Dermis blood vessel endothelial cell (primary cell): ENCODE measurements around the gene STX18. TPM values are rescaled to one million over a fixed set of nuclear protein-coding genes. Genes with fewer than 3 reads are reported as not detected.

Experiments
- DNase-seq: peaks from one replicate; pipeline ENCODE4 v3.0.0; 2010
- total RNA-seq: library from RNA; depleted of rRNA; stranded (reverse); fragments of >200 nt; gene quantifications from 2 replicates; pipeline ENCODE4 v1.2.3, GENCODE V29; 2014

The STX18 gene
- total RNA-seq, 1 donor from 2014 or later: 23.5 TPM

GRCh38 chr4:4395849-4396627 is 145.8 kb downstream of the STX18 start:
- peak; percentile 20 for DNase-seq

GRCh38 chr4:4395371-4395770 is 146.5 kb downstream of the STX18 start:
- no peak for DNase-seq

DNA sequence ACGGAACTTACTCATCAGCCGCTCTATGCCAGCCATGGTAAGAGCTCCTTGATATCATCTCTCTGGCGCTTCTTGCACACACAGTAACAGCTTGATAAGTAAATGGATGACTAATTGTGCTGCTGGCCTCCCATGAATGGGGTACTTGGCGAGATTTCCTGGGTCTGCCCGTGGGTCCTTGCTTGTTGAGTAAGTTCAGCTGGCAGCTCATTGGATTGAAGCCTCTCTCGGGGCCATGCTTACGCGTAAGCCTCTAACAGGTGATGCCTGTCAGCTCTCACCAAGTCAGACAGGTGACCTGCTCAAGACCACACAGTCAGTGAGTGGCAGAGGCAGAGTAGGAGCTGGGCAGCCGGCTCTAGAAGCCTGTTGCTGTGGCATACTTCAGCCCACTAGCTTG is 147.2 kb downstream of the STX18 start:
- DNase-seq: peak; percentile 40

GRCh38 chr4:4392501-4393183 is 149.2 kb downstream of the STX18 start:
- no peak for DNase-seq

DNA sequence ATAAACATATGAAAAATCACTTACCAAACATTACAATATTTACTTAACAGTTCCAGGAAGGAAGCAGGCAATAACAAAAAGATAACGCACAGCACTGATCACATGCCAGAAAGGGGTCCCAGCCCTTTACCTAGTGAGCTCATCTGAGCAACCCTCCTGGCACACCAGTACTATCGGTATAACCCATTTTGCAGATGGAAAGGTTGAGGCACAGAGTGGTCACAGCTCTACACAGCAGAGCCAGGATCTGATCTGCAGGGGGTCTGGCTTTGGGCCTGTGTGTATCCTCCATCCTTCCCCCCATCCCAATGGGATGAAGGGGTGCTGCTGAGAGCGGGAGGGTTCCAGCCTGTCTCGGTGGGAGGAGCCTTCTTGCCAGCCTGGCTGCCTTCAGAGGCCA is 150.0 kb downstream of the STX18 start:
- DNase-seq: no peak

DNA sequence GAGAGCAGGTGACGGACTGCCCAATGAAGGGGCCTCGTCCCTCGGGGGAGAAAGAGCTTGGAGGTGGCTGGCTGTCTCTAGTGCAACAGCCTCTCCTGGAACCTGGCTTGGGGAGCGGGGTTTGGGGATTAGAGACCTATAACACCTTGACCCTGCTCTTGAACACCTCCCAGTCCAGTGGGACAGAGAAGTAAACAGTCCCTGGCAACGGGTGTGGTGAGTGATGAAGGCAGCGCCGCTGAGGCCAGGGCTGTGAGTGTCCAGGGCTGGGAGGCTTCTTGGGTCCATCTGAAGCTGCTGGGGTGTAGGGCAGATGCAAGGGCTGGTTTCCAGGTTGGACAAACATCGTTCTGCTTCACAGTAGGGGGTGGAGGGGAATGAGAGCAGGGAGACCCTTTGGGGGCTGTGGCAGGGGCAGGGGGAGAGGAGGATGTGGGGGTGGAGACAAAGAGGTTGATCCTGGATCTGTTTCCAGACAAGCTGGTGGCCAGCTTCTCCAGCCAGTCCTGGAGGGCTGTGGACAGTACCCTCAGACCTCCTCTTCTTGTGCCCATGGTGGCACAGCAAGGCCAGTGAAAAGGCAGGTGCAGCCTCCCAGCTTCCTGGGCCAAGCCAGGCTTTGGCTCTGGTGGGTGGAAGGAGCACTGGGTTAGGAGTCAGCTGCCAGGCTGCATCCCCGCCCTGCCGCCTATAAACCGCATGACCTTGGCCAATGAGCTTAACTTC is 151.2 kb downstream of the STX18 start:
- DNase-seq: no peak

GRCh38 chr4:4390046-4390445 is 151.8 kb downstream of the STX18 start:
- no peak for DNase-seq

DNA sequence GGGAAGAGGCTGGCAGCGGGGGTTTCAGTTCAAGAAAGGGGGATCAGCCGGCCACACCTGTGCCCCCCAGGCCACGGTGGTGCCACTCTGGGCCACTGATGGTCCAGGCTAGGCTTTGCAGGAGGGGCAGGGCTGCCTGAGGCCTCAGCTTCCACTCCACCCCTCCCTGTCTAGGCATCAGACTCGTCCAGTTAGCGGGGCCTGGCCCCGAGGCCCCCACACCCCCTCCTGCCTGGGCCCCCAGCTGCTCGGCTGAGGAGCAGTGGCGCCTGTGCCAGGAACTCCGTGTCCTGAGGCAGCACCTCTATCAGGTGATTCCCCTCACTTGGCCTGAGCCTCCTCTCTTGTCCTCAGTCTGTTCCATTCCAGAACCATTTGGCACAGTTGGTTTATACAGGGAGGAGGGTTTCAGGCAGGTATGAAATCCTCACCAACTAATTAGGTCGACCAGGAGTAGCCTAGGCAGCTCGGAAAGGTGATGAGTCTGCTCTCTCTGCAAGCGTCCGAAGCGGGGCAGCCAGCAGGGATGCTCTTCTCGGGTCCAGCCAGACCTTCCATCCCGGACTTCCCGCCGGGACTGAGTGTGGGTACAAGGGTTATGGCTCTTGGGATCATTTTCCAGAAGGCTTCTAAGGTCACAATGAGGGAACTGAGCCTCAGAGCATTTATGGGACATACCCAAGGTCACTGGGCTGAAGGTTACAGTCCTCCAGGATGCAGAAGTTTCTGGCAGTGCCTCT is 152.8 kb downstream of the STX18 start:
- no peak for DNase-seq

- DNase-seq: peak; percentile 54
Measured at GRCh38 chr4:4388311-4388790, 153.5 kb downstream of the STX18 start.

DNA sequence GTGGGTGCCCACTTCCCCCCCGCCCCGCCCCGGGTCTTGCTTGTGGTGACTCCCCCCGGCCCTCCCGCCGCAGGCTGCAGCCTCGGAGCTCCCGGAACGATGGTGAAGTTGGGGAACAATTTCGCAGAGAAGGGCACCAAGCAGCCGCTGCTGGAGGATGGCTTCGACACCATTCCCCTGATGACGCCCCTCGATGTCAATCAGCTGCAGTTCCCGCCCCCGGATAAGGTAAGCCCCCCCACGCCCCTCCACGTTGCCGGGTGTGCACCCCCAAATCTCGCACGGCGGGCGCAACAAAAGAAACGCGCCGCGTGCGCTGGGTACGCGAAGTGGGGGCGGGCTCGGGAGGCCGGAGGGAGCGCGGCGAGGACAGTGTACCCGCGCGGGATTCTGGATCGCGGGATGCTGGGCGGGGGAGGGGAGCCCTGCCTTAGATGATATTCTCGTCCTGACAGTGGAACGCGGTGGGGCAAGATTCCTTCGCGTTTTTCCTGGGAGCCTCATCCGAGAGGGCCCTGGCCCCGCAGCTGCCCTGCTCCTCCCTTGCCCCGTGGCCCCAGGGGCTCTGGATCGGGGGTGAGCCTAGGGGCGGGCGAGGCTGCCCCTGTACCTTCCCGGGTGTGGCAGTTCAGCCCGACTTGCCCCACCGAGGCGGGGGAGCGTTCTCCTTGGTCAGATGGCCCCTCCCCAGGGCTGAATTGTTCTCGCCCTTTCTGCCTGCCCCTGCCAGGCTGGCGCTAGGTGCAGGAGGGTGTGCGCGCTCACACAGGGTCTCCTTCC is 154.1 kb downstream of the STX18 start:
- no peak for DNase-seq

- peak; percentile 30 for DNase-seq
Measured at GRCh38 chr4:4386736-4387392, 155.0 kb downstream of the STX18 start, which contains the start of gene NSG1. Gene NSG1 (plus strand): TSS chr4:4387102. CDS start chr4:4387630, 528 bp downstream.

GRCh38 chr4:4386296-4386735 is 155.5 kb downstream of the STX18 start:
- DNase-seq: no peak

DNA sequence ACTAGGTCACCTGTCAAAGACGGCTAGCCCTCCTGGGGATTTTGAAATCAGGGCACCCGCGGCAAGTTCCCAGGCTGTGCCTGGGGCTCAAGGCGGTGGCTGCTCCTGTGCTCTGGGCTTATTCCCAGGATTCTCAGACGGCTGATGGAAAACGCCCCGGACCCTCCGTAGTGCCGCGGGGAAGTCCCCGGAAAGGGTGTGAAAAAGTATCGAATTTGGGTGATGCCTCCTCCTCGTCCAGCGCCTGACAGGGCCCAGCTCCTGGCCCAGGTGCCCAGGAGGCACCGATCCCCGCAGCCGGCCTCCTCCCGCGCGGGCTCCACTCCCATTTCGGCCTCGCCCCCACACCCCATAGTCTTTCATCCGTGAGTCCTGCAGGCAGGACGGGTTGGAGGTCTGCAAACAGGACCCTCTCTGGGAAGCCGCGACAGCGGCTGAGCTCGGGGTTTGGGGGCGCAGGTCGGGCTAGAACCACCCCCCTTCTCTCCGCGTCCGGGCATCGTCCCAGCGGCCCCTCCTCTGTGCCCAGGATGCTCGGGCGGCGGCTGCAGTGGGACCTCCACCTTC is 156.0 kb downstream of the STX18 start:
- no peak for DNase-seq

DNA sequence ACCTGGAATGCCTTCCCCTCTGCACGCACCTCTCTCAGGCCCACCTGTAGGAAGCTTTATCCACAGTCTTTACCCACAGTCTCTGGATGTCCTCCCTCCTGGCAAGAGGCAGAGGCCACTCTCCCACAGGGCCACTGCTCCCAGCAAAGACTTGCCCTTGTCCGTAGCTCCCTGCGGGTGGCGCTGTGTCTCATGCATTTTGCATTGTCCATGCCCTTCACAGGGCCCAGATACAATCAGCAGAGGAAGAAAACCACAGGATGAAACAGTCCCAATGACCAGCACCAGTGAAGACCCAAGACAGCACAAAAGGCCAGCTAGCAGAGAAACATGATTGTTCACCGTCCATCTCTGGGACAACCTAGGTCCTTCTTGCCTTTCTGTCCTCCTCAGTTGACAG is 157.0 kb downstream of the STX18 start:
- DNase-seq: peak; percentile 46

- DNase-seq: no peak
Measured at GRCh38 chr4:4383085-4383484, 158.8 kb downstream of the STX18 start.

DNA sequence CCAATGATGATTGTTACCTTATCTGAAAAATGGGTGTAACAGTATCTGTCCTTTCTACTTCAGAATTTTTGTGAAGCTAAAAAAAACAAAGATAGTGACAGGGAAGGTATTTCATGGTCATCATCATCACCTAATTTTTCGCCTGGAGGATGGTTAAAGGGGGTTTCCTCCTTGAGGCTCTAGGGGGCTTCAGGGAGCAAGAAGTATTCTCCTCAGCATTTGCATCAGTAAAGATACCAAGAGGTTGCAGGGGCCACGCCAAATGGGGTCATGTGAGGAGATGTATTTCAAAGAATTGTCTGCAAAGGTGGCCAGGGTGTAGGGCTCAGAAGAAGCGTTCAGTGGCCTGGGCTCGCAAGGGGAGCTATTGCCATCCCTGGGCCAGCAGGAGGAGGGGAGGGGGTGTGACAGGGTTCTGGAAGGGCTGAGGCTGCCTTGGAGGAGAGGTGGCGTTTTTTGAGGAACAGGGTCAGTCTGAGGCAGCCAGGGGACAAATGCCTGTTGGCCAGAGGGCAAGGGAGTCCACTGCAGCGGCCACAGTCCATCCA is 162.2 kb downstream of the STX18 start:
- no peak for DNase-seq

- no peak for DNase-seq
Measured at GRCh38 chr4:4377732-4378460, 164.0 kb downstream of the STX18 start.

DNA sequence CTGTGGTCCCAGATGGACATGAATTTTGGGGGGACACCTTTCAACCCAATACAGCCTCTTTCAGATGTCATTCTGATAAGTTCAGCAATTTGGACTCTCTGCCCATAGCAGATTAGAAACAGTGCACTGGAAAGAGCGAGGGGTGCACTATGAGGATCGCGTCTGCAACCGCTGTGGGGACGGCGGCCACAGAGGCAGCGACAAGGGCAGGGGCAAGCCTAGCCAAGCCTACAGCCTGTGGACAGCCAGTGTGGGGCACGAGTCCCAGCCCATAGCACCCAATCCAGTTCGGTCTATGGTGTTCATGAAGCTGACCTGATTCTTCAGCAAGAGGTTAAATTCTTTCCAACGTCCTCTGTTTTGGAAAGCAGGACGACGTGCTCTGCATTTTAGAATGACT is 164.7 kb downstream of the STX18 start:
- DNase-seq: no peak

- no peak for DNase-seq
Measured at GRCh38 chr4:4376074-4376473, 165.8 kb downstream of the STX18 start.
